NOMO-1 treated with dmso at 0.1 percent for 144 hours (cell line): ENCODE data around the gene CRABP2.

Experiments used
- DNase-seq: peaks from one replicate; lab custom pipeline; 2025; ENCODE audit not compliant: unreplicated experiment; lab: John Stamatoyannopoulos, UW

The CRABP2 gene

GRCh38 chr1:156691665-156692440 lies 13.5 kb downstream of the CRABP2 start:
- DNase-seq = no peak

GRCh38 chr1:156691191-156691590 lies 14.2 kb downstream of the CRABP2 start:
- DNase-seq = no peak

- DNase-seq = no peak
Observed at GRCh38 chr1:156690675-156691036, 14.7 kb downstream of the CRABP2 start.

GRCh38 chr1:156689953-156690674 lies 15.3 kb downstream of the CRABP2 start:
- no peak for DNase-seq

- peak; percentile 62 for DNase-seq
Observed at GRCh38 chr1:156689035-156689952, 16.1 kb downstream of the CRABP2 start.

- DNase-seq = no peak
Observed at GRCh38 chr1:156684227-156684782, 21.1 kb downstream of the CRABP2 start.

- no peak for DNase-seq
Observed at GRCh38 chr1:156682166-156682890, 23.1 kb downstream of the CRABP2 start.

GRCh38 chr1:156681196-156681960 lies 24.0 kb downstream of the CRABP2 start:
- no peak for DNase-seq

GRCh38 chr1:156680056-156680455 lies 25.3 kb downstream of the CRABP2 start:
- no peak for DNase-seq

- no peak for DNase-seq
Observed at GRCh38 chr1:156677616-156678596, 27.5 kb downstream of the CRABP2 start.

GRCh38 chr1:156676820-156677615 lies 28.4 kb downstream of the CRABP2 start, which contains the start of gene NES:
Gene NES (minus strand): TSS chr1:156677407. CDS start chr1:156677264, 143 bp downstream.
- DNase-seq = no peak

- DNase-seq = no peak
Observed at GRCh38 chr1:156676114-156676819, 29.1 kb downstream of the CRABP2 start.

- no peak for DNase-seq
Observed at GRCh38 chr1:156675210-156676113, 29.9 kb downstream of the CRABP2 start.

GRCh38 chr1:156673387-156674121 lies 31.8 kb downstream of the CRABP2 start:
- no peak for DNase-seq

GRCh38 chr1:156671804-156672203 lies 33.6 kb downstream of the CRABP2 start:
- no peak for DNase-seq
